GM12878 (cell line): ENCODE results near the gene PHF23. TPM values are rescaled to one million over a fixed set of nuclear protein-coding genes. Genes with fewer than 3 reads are reported as not detected.

ENCODE experiments used
- BACH1 ChIP-seq: fragments of 450-650 bp; IDR thresholded peaks from 2 replicates; pipeline ENCODE4 v1.6.1; 2017; ENCODE audit warnings: mild to moderate bottlenecking, borderline replicate concordance
- BHLHE40 ChIP-seq, 2 experiments: fragments of 450-650 bp in 1 of 2; IDR thresholded peaks; 2 replicates each; pipeline ENCODE4 v1.6.1; 2011 to 2017; ENCODE audit warnings: low read depth in 2 of 2, borderline replicate concordance in 1 of 2, improper control_type of control experiment in 1 of 2, low read length in 1 of 2, mild to moderate bottlenecking in 1 of 2
- CHD2 ChIP-seq: IDR thresholded peaks from 2 replicates; pipeline ENCODE4 v1.6.1; 2011; ENCODE audit warnings: low read depth, low read length, improper control_type of control experiment, borderline replicate concordance
- EP300 ChIP-seq, 2 experiments: fragments of 150-350 bp in 1 of 2; IDR thresholded peaks; 2 replicates each; pipeline ENCODE4 v1.6.1; 2011 to 2012; ENCODE audit warnings: low read depth in 2 of 2, low read length in 2 of 2, borderline replicate concordance in 1 of 2, improper control_type of control experiment in 1 of 2, inconsistent platforms in 1 of 2; ENCODE audit not compliant: control insufficient read depth in 1 of 2
- FOXM1 ChIP-seq: IDR thresholded peaks from 2 replicates; pipeline ENCODE4 v1.6.1; 2012; ENCODE audit warnings: low read depth, mild to moderate bottlenecking, inconsistent platforms, low read length, moderate library complexity
- HCFC1 ChIP-seq: fragments of 150-350 bp; IDR thresholded peaks from 2 replicates; pipeline ENCODE4 v1.6.1; 2014; ENCODE audit warnings: low read length
- HDAC2 ChIP-seq: fragments of 200-600 bp; sonication (generic); IDR thresholded peaks from 2 replicates; pipeline ENCODE4 v1.6.1; 2017
- NBN ChIP-seq: fragments of 450-650 bp; IDR thresholded peaks from 2 replicates; pipeline ENCODE4 v1.6.1; 2016
- NR2C2 ChIP-seq: IDR thresholded peaks from 2 replicates; pipeline ENCODE4 v1.6.1; 2011; ENCODE audit warnings: borderline replicate concordance, low read depth; ENCODE audit not compliant: control insufficient read depth, insufficient read length
- NRF1 ChIP-seq: conservative IDR thresholded peaks from 2 replicates; pipeline ENCODE4 v1.6.1; 2011; ENCODE audit warnings: mild to moderate bottlenecking, low read depth, low read length, improper control_type of control experiment
- POLR2AphosphoS5 ChIP-seq: IDR thresholded peaks from 2 replicates; pipeline ENCODE4 v1.6.1; 2011; ENCODE audit warnings: mild to moderate bottlenecking, low read length, inconsistent platforms
- RELB ChIP-seq: fragments of 450-650 bp; IDR thresholded peaks from 2 replicates; pipeline ENCODE4 v1.6.1; 2017; ENCODE audit warnings: low read depth, mild to moderate bottlenecking, moderate library complexity
- STAT3 ChIP-seq: IDR thresholded peaks from 2 replicates; pipeline ENCODE4 v1.6.1; 2011; ENCODE audit warnings: low read depth, low read length, improper control_type of control experiment
- YY1 ChIP-seq: IDR thresholded peaks from 2 replicates; pipeline ENCODE4 v1.6.1; 2011; ENCODE audit warnings: low read depth, mild to moderate bottlenecking, low read length
- polyA plus RNA-seq, 11 experiments: library from polyadenylated mRNA; depleted of rRNA in 4 of 11; unstranded in 6 of 11; stranded (reverse) in 5 of 11; fragments of >200 nt; fragmentation: Nextera tagmentation in 4 of 11; fragmentation: Illumina TruSeq in 1 of 11; extraction: Ambion mirVana in 4 of 11; extraction: Trizol in 1 of 11; gene quantifications; 1 replicate in 1 of 11; 2 replicates in 10 of 11; pipeline versions ENCODE4 v1.2.1 to v1.2.3, GENCODE V29; 2011 to 2016; ENCODE audit warnings: inconsistent platforms in 2 of 11, missing spikeins in 2 of 11, low read depth in 1 of 11
- total RNA-seq, 4 experiments: library from RNA; depleted of rRNA in 3 of 4; stranded (reverse); fragments of >200 nt in 3 of 4; fragmentation: Illumina TruSeq in 1 of 4; extraction: Trizol in 1 of 4; gene quantifications; 2 replicates each; pipeline versions ENCODE4 v1.2.1 to v1.2.3, GENCODE V29; 2013 to 2021

The PHF23 gene
- total and polyA plus RNA-seq, 10 of the 15 experiments (the other 5 are each of a cell fraction or from before 2014, with no cell fraction given), result 8.2 to 84.8 (median 32.6) TPM

DNA sequence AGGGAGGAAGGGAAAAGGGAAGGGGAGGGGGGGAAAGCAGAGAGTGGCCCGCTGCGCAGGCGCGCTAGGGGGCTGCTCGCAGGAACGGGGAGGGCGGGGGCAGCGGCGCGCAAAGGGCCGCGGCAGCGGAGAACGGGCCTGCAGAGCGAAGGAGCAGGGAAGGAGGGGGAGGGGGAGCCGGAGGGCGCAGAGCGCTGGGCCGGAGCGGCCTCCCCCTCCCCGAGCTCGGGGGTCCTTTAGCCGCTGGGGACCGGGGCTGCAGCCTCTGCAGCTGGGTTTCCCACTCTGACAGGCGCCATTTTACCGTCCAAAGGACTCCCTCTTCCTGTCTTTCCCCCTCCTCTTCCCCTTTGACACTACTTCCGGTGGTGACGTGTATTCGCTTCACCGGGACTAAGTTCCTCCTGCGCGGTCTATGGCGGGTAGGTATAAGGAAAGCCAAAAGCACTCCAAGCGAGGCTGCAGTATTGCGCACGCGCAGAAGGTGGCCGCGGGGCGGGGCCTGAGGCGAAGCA is 12.5 kb upstream of the PHF23 start, which contains the start of gene CTDNEP1 (continued):
- peak; percentile 36; the same call in 1 of the 2 replicates for TF ChIP-seq BACH1
- TF ChIP-seq NR2C2, result no peak
- no peak for TF ChIP-seq BHLHE40 (IDR thresholded peaks at IDR 0.05; ENCODE audit: borderline replicate concordance in 1 of 2, low read depth in 2 of 2, low read length in 1 of 2)
- peak; percentile 35 for TF ChIP-seq NRF1
- peak; percentile 10; the same call in 1 of the 2 replicates for TF ChIP-seq POLR2AphosphoS5
- TF ChIP-seq EP300 (IDR thresholded peaks at IDR 0.05; ENCODE audit: borderline replicate concordance in 1 of 2, control insufficient read depth in 1 of 2, low read depth in 2 of 2, low read length in 2 of 2), result no peak
- TF ChIP-seq HDAC2, result no peak
- no peak for TF ChIP-seq STAT3
- peak; percentile 98 for TF ChIP-seq YY1
- no peak for TF ChIP-seq FOXM1
- TF ChIP-seq HCFC1, result peak; percentile 55
- peak; percentile 47; the same call in 1 of the 2 replicates for TF ChIP-seq CHD2
- TF ChIP-seq RELB, result peak; percentile 99
- no peak for TF ChIP-seq NBN
